GM12874 (cell line): ENCODE measurements around the gene IGF1R.

Experiments
- TF ChIP-seq, protein P1 (sequence below): IDR thresholded peaks from 2 replicates; pipeline ENCODE4 v1.5.1; 2011; ENCODE audit warnings: low read depth, mild to moderate bottlenecking, control low read depth, low read length, moderate library complexity; ENCODE audit not compliant: insufficient read depth

Gene IGF1R

DNA sequence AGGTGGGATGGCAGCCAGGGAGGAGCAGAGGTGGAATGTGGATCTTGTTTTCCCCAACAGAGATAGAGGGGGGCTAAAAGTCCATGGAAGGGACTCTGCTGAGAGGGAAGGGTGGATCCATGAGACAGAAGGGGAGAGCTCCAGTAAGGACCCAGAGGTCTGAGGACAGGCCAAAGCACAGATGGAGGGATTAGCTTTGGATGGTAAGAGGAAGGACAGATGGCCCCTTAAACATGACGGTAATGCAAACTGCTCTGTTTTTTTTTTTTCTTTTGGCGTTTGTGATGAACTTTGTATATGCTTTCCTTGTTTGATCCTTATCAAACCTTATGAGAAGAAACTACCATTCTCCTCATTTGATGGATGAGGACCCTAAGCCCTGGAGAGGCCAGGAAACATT lies 96.2 kb downstream of the IGF1R start:
- TF ChIP-seq, protein P1, sequence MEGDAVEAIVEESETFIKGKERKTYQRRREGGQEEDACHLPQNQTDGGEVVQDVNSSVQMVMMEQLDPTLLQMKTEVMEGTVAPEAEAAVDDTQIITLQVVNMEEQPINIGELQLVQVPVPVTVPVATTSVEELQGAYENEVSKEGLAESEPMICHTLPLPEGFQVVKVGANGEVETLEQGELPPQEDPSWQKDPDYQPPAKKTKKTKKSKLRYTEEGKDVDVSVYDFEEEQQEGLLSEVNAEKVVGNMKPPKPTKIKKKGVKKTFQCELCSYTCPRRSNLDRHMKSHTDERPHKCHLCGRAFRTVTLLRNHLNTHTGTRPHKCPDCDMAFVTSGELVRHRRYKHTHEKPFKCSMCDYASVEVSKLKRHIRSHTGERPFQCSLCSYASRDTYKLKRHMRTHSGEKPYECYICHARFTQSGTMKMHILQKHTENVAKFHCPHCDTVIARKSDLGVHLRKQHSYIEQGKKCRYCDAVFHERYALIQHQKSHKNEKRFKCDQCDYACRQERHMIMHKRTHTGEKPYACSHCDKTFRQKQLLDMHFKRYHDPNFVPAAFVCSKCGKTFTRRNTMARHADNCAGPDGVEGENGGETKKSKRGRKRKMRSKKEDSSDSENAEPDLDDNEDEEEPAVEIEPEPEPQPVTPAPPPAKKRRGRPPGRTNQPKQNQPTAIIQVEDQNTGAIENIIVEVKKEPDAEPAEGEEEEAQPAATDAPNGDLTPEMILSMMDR = no peak

- TF ChIP-seq, protein P1 = no peak
Measured at GRCh38 chr15:98745179-98745578, 96.8 kb downstream of the IGF1R start.

- TF ChIP-seq, protein P1 = no peak
Measured at GRCh38 chr15:98745650-98746374, 97.5 kb downstream of the IGF1R start.

DNA sequence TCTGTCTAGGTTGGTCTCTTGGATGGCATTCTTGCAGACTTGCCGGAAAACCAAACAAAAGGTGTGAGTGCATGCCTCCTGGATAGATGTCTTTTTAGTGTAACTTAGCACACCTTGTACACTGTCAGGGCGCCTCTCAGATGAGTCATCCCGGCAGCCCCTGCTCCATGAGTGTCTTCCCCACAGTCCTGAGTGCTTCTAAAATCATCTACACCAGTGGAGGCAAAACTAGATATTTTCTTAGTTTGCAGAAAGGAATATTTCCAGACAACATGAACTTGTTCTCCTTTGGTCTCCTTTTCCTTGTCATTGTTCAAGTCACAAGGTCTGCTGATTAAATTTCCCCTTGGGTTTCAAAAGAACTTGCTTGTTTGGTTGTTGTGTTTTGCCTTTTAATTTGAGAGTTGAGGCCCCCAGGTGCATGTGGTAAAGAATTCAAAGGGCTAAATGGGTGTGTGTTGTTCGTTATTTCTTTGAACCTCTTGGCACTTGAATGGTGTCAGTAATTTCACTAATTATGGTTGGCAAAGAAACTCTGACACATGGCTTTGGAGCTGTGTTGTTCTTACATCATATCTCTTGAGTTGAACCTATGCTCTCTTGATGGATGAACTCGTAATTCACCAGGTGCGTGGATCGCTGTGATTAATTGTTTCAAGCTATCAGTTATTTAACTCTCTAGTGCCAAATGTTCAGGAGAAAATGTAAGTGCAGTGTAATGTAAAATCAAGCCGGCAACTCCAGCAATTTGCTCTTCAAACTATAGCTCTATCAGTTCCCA lies 98.2 kb downstream of the IGF1R start:
- TF ChIP-seq, protein P1 = no peak

- TF ChIP-seq, protein P1 = no peak
Measured at GRCh38 chr15:98751767-98752166, 103.4 kb downstream of the IGF1R start.

- TF ChIP-seq, protein P1 = no peak
Measured at GRCh38 chr15:98753726-98754656, 105.7 kb downstream of the IGF1R start.

DNA sequence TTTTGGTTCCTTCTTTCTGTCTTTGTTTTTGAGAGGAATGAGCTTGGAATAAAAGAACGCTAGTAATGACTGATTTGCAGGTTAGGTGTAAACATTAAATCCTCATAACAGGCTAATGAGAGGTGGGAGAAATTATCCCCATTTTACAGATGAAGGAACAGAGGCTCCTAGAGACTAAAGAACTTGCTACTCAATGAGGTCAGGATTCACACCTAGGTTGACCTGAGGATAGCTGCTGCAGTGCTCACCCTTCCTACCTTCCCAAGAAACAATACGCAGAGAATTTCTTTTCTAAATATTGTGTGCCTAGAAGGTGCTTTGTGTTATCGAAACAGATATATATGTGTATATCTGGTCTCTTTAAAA lies 106.3 kb downstream of the IGF1R start:
- TF ChIP-seq, protein P1 = no peak
